GM19452 (cell line): ENCODE results near the gene BTG2.
"Not testable (repeated sequence)": the region's sequence is repeated elsewhere in the genome, so short reads cannot be mapped to it uniquely, and the experiment has no call there.

Experiments
- ATAC-seq: cut with Tn5 transposase; IDR thresholded peaks from one replicate; pipeline ENCODE4 v1.9.1; 2021; ENCODE audit not compliant: unreplicated experiment

The BTG2 gene, protein sequence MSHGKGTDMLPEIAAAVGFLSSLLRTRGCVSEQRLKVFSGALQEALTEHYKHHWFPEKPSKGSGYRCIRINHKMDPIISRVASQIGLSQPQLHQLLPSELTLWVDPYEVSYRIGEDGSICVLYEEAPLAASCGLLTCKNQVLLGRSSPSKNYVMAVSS

DNA sequence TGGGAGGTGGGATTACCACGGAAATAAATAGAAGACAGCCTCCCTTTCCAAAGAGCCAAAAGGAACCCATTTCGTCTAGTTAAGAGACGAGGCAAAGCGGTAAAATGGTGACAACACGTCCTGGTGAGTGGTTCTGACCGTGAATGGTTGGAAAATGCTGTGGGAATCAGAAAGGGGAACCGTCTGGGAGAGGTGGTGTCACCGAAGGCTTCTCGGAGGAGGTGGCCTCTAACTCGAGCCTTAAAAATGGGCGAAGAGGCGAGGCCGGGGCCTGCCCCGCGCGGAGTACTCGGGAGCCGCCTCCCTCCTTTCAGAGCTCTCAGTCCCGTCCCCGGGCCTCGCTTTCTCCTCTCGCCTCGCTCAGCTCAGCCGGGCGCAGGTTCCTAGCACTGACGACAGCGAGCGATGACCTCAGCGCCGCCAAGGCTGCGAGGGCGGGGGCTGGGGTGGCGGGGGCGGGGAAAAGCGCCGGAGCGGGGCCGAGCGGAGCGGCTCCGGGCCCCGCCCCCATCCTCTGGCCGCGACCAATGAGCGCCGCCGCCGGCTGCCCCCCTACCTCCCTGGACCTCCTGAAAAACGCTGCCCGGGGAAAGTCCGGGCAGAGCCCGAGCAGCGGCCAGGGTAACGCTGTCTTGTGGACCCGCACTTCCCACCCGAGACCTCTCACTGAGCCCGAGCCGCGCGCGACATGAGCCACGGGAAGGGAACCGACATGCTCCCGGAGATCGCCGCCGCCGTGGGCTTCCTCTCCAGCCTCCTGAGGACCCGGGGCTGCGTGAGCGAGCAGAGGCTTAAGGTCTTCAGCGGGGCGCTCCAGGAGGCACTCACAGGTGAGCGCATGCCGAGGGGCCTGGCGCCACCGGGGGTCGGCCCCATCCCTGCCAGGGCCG, at the start of gene BTG2:
Gene BTG2, plus strand, starts transcription at position 601 of the 890 bp plus-strand sequence. Its CDS starts 88 bp downstream, at position 689.
- ATAC-seq, result peak; percentile 65

DNA sequence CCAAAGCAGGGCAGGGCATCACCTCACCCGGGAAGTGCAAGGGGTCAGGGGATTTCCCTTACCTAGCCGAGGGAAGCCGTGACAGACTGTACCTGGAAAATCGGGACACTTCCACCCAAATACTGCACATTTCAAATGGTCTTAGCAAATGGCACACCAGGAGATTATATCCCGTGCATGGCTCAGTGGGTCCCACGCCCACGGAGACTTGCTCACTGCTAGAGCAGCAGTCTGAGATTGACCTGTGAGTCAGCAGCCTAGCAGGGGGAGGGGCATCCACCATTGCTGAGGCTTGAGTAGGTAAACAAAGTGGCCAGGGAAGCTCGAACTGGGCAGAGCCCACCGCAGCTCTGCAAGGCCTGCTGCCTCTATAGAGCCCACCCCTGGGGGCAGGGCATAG, 48.7 kb upstream of the BTG2 start:
- ATAC-seq, result not testable (repeated sequence)

GRCh38 chr1:203263496-203263895, 41.8 kb upstream of the BTG2 start:
- ATAC-seq, result no peak

GRCh38 chr1:203264052-203264501, 41.2 kb upstream of the BTG2 start:
- no peak for ATAC-seq

- ATAC-seq, result no peak
Measured at GRCh38 chr1:203265541-203265940, 39.8 kb upstream of the BTG2 start.

DNA sequence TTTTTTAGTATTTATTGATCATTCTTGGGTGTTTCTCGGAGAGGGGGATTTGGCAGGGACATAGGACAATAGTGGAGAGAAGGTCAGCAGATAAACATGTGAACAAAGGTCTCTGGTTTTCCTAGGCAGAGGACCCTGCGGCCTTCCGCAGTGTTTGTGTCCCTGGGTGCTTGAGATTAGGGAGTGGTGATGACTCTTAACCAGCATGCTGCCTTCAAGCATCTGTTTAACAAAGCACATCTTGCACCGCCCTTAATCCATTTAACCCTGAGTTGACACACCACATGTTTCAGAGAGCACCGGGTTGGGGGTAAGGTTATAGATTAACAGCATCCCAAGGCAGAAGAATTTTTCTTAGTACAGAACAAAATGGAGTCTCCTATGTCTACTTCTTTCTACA, 39.2 kb upstream of the BTG2 start:
- ATAC-seq, result not testable (repeated sequence)

DNA sequence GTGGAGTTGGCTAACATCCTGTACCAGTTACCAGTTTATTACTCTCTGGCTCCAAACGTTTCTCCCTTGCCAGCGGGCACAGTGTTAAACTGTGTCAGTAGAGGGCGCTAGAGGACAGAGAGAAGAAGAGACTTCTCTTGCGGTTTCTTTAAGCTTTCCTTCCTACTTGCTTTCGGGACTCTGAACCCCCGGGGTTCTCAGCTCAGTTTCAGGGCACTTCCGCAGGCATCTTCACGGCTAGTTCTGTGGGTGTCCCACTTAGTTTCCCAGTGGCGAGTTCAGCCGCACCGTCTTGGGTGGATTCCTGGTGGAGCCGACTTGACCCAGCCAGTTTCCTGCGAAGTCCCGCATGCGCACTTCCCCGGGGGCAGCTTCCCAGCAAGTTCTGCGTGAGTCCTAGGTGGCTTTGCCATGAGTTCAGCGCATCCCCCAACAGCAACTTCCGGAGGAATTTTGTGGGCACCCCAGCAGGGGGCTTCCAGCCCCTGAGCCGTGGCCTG, 37.9 kb upstream of the BTG2 start:
- peak; percentile 47 for ATAC-seq

DNA sequence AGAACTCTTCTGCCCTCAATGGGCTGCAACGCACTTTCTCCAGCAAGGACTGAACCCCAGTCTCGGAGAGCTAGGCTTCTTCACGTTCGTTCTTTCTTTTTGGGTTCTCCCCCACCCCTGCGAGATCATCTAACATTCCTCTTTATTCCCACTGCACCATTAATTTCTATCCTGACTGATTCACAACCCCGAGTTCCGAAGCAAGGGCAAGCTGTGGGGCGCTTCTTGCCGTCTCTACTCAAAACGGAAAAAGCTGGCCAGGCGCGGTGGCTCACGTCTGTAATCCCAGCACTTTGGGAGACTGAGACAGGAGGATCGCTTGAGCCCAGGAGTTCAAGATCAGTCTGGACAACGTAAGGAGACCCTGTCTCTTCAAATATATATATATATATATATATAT, 37.4 kb upstream of the BTG2 start:
- no peak for ATAC-seq

DNA sequence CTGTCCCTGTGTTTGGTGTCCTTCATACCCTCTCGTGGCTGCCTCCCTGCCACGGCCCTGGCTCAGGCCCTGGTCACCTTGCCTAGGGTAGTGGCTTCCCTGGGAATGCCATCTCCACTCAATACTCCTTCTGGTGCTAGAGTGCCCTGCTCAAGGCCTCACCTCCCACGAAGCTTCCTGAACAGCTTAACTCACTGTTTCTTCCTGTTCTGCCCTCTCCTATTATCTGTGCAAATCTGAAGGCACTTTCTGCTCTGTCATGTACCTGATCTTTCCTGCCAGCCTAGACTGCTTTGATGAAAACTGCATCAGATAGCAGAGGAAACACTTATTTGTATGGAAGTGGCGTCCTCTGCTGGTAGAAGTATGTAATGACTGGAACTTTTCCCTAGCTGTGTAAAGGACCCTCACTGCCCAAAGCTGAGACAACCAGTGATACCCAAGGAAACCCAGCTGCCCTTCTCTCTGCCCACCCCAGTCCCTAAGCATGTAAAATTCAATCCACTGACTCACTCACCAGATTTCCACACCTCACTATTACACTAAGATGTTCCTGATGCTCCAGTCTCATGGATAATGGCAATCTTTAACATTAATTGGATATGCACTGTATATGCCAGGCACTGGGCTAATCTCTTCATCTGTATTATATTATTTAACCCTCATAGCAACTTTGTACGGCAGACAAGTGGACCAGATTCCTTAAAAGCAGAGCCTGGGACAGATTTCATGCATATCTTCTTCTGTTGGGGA, 36.2 kb upstream of the BTG2 start:
- no peak for ATAC-seq

GRCh38 chr1:203269654-203270020, 35.7 kb upstream of the BTG2 start:
- no peak for ATAC-seq

DNA sequence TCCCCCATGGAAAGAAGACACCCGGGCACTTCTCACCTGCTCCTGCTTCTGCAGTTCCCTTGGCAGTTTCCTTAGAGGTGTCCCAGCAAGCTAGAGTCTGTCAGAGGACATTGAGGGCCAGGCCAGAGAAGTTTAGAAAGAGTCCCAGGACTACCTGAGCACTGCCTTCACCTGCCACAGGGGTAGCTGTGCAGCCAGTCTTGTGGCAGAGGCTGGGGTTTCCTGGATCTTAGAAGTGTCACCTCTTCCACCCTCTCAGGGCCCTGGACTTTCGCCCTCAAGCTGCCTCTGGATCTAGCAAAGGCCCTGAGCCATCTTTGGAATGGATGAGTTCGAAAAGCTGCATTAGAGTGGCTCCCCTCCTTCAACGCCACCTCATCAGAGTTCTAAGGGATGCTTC, 34.9 kb upstream of the BTG2 start:
- no peak for ATAC-seq

DNA sequence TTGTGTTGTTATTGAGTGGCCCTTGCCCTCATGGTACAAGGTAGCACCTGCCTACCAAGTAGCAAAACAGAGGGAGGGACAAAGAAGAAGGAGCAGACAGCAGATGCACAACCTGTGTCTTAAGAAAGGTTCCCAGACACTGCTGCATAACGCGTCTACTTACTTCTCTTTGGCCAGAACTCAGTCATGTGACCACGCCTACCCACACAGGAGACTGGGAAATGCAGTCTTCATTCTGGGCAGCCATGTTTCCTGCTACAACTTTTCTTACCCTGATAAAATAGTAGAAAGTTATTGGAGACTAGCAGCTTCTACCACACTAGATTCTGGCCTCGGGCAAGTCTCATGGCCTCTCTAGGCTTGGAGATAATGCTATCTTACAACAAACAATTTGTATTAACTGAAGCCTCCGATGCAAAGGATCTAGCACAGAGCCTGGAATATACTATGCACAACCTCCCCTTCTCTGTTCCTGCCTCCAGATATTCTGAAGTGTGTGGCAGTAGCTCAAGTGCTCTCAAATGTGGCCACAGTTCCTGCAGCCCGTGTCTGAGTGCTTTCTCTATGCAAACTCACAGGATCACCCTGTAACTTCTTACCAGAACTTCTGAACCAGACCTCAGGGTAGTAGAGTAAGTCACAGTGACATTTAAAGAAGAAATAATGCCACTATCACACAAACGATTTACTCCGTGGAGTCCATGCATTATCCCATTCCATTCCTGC, 34.1 kb upstream of the BTG2 start:
- ATAC-seq, result no peak

GRCh38 chr1:203271962-203272632, 33.2 kb upstream of the BTG2 start:
- ATAC-seq, result no peak

- no peak for ATAC-seq
Measured at GRCh38 chr1:203272633-203273205, 32.6 kb upstream of the BTG2 start.

DNA sequence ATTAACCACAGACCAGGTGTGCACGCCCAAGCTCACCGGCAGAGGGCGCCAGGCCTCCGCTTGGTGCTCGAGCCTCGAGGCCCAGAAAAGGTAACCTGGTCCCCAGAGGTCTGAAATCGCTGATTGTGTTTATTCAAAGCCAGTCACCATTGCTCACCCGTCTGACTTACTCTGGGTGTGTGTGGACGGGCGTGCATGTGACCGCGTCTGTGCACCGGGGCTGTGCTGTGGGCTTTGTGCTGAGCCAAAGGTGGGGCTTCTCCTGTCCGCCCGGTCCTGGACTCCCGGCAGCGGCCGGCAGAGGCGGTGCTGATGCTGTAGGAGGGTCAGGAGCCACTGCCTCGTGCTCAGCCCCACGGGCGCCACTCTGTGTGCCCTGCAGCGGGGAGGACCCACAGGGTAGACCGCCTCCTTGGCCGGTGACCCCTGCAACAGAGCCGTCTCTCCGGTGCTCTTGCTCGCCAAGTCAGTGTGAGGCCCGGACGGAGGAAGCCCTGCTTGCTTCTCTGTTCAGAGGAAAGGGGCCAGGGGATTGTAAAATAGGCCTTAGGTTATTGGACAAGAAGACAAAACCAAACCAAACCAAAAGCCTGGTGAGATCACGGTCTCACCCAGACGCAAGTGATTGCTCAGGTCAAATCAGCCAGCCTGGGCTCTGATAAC, 32.0 kb upstream of the BTG2 start:
- ATAC-seq, result peak; percentile 64

DNA sequence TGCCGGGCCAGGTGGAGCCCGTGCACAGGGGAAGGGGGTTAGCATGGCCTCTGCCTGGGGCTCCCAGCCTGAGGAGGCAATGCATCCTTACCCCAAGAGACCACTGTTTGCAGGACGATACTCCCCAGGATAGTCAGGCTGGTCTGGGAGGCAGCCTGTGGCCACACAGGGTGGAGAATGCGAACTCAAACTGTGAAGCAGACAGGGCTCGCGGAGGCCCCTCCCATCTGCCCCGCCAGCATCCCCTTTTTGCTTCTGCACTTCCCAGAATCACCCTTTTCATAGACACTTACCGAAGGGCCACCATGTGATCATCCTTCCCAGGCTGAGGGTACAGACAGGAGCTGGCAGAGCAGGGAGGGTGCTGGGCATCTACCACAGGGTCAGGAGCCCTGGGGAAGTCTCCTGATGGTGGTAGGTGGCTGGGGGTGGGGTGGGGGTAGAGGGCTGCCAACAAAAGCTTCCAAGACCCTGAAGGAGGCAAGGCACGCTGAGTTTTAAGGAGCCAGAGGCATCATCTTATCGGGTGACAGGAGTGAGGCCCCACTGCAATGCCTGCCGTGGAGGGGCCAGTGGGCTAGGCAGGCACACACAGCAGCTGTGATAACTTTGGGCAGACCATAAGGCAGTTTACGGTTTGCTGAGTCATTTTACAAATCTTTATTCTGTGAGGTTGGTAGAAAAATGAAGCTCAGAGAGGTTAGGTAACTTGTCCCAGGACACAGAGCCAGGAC, 31.3 kb upstream of the BTG2 start:
- ATAC-seq, result peak; percentile 8

GRCh38 chr1:203274603-203275381, 30.5 kb upstream of the BTG2 start:
- no peak for ATAC-seq

DNA sequence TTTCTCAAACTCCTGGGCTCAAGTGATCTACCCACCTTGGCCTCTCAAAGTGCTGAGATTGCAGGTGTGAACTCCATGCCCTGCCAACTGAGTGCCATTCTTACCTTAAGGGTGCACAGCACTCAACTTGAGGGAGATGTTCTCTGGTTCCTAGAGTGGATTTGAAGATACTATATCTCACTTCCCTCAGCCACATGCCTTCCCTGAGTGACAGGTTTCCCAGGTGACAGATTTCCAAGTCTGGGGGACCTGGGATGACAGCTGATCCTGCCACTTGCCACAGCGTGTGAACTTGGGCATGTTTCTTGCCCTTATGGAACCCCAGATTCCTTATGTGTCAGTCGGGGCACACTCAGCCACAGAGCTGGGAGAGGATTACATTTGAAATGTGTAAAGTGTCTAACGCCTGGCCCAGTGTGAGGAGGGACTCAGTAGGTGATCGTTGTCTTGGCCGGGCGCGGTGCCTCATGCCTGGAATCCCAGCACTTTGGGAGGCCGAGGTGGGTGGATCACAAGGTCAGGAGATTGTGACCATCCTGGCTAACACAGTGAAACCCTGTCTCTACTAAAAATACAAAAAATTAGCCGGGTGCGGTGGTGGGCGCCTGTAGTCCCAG, 29.6 kb upstream of the BTG2 start:
- no peak for ATAC-seq
